SK-N-SH (cell line): Measurements from ENCODE around the gene TBX21. TPM values are rescaled to one million over a fixed set of nuclear protein-coding genes. Genes with fewer than 3 reads are reported as not detected.

ENCODE experiments used
- CTCF ChIA-PET: fragments of 300-600, 350-600 bp; formaldehyde crosslinking; extraction: SDS; loops from one replicate; lab custom pipeline; 2021; lab: Yijun Ruan, JAX
- POLR2A ChIA-PET: fragments of 350-600 bp; sonication (Branson Sonifier 250); formaldehyde crosslinking; extraction: SDS; loops from one replicate; lab custom pipeline; 2020; ENCODE audit warnings: antibody characterized with exemption, inconsistent platforms; lab: Yijun Ruan, JAX
- DNase-seq: peaks from one replicate; pipeline ENCODE4 v3.0.0; 2012
- H2AFZ ChIP-seq: fragments of 200-600 bp; sonication (generic); 2 replicates; pipeline ENCODE4 v1.8.1; 2016; ENCODE audit warnings: antibody characterized with exemption, mild to moderate bottlenecking, low read depth
- H3F3A ChIP-seq: fragments of 200-600 bp; sonication (generic); replicated peaks from 2 replicates; pipeline ENCODE3; 2016; ENCODE audit warnings: antibody characterized with exemption, mild to moderate bottlenecking; ENCODE audit not compliant: insufficient read depth
- H3K27ac ChIP-seq, 2 experiments: fragments of 200-500 bp in 1 of 2; fragments of 200-600 bp in 1 of 2; sonication (Bioruptor generic) in 1 of 2; sonication (generic), shearing (Covaris generic) in 1 of 2; 2 replicates each; pipeline versions ENCODE4 v1.5.1 to v1.6.1; 2014 to 2016; ENCODE audit warnings: low read depth in 2 of 2, inconsistent platforms in 1 of 2, low read length in 1 of 2, mild to moderate bottlenecking in 1 of 2, mixed read lengths in 1 of 2
- H3K27me3 ChIP-seq: fragments of 200-600 bp; sonication (generic), shearing (Covaris generic); 2 replicates; pipeline ENCODE4 v1.6.1; 2016; ENCODE audit warnings: mixed run types; ENCODE audit not compliant: insufficient read depth
- H3K36me3 ChIP-seq, 2 experiments: fragments of 200-500 bp in 1 of 2; fragments of 200-600 bp in 1 of 2; sonication (Bioruptor generic) in 1 of 2; sonication (generic) in 1 of 2; replicated peaks in 1 of 2; 2 replicates each; pipeline versions ENCODE3 to v1.5.1; 2014 to 2016; ENCODE audit warnings: low read length in 1 of 2, mild to moderate bottlenecking in 1 of 2; ENCODE audit not compliant: insufficient read depth in 2 of 2, control insufficient read depth in 1 of 2
- H3K4me1 ChIP-seq, 2 experiments: fragments of 200-500 bp in 1 of 2; fragments of 200-600 bp in 1 of 2; sonication (Bioruptor generic) in 1 of 2; sonication (generic), shearing (Covaris generic) in 1 of 2; 2 replicates each; pipeline versions ENCODE4 v1.5.1 to v1.6.1; 2014 to 2016; ENCODE audit warnings: low read depth in 1 of 2, low read length in 1 of 2, mixed run types in 1 of 2; ENCODE audit not compliant: insufficient read depth in 2 of 2, control insufficient read depth in 1 of 2
- H3K4me2 ChIP-seq: fragments of 200-600 bp; sonication (generic), shearing (Covaris generic); 2 replicates; pipeline ENCODE4 v1.6.1; 2017; ENCODE audit warnings: mixed run types
- H3K4me3 ChIP-seq, 2 experiments: fragments of 200-500 bp in 1 of 2; fragments of 200-600 bp in 1 of 2; sonication (Bioruptor generic) in 1 of 2; sonication (generic), shearing (Covaris generic) in 1 of 2; 2 replicates each; pipeline versions ENCODE4 v1.5.1 to v1.8.1; 2014 to 2016; ENCODE audit warnings: low read depth in 2 of 2, inconsistent platforms in 1 of 2, low read length in 1 of 2, mild to moderate bottlenecking in 1 of 2, mixed read lengths in 1 of 2, moderate library complexity in 1 of 2
- H3K79me2 ChIP-seq: fragments of 200-600 bp; sonication (generic); 2 replicates; pipeline ENCODE4 v1.8.1; 2017; ENCODE audit warnings: mild to moderate bottlenecking; ENCODE audit not compliant: insufficient read depth
- H3K9ac ChIP-seq: fragments of 200-600 bp; sonication (generic); 2 replicates; pipeline ENCODE4 v1.6.1; 2017; ENCODE audit warnings: mixed run types
- H3K9me2 ChIP-seq: fragments of 200-600 bp; sonication (generic); 2 replicates; pipeline ENCODE4 v1.6.1; 2017; ENCODE audit warnings: mixed run types
- H3K9me3 ChIP-seq: fragments of 200-600 bp; sonication (generic); 2 replicates; pipeline ENCODE4 v1.6.1; 2017; ENCODE audit warnings: mixed run types, mild to moderate bottlenecking, moderate library complexity
- H4K20me1 ChIP-seq: fragments of 200-600 bp; sonication (generic); 2 replicates; pipeline ENCODE4 v1.6.1; 2017; ENCODE audit warnings: mild to moderate bottlenecking, mixed run types; ENCODE audit not compliant: insufficient read depth
- ELF1 ChIP-seq: IDR thresholded peaks from 2 replicates; pipeline ENCODE4 v1.4.0; 2012
- EZH2phosphoT487 ChIP-seq: fragments of 200-600 bp; sonication (generic); IDR thresholded peaks from 2 replicates; pipeline ENCODE4 v1.6.1; 2017; ENCODE audit warnings: low read depth, mixed run types, mild to moderate bottlenecking, antibody characterized with exemption, moderate library complexity, borderline replicate concordance
- FOSL2 ChIP-seq: IDR thresholded peaks from 2 replicates; pipeline ENCODE4 v1.4.0; 2012; ENCODE audit warnings: low read depth, mild to moderate bottlenecking, moderate library complexity, borderline replicate concordance
- FOXM1 ChIP-seq: IDR thresholded peaks from 2 replicates; pipeline ENCODE4 v1.4.0; 2012; ENCODE audit warnings: low read depth, mild to moderate bottlenecking
- GABPA ChIP-seq: IDR thresholded peaks from 2 replicates; pipeline ENCODE4 v1.4.0; 2012; ENCODE audit warnings: low read depth, mild to moderate bottlenecking
- GATA2 ChIP-seq: sonication (generic); formaldehyde crosslinking; IDR thresholded peaks from 2 replicates; pipeline ENCODE4 v1.5.0; 2020; ENCODE audit warnings: mild to moderate bottlenecking, missing genetic modification reagents
- MAX ChIP-seq: IDR thresholded peaks from 2 replicates; pipeline ENCODE4 v1.4.0; 2012; ENCODE audit warnings: low read depth
- MEF2A ChIP-seq: IDR thresholded peaks from 2 replicates; pipeline ENCODE4 v1.4.0; 2012; ENCODE audit warnings: low read depth, borderline replicate concordance
- MXI1 ChIP-seq: IDR thresholded peaks from 2 replicates; pipeline ENCODE4 v1.6.1; 2012; ENCODE audit warnings: mild to moderate bottlenecking, low read depth, low read length, improper control_type of control experiment
- NFIC ChIP-seq: IDR thresholded peaks from 2 replicates; pipeline ENCODE4 v1.4.0; 2012; ENCODE audit warnings: borderline replicate concordance
- NRF1 ChIP-seq: IDR thresholded peaks from 2 replicates; pipeline ENCODE4 v1.6.1; 2012; ENCODE audit warnings: low read depth, mild to moderate bottlenecking, low read length
- PBX3 ChIP-seq: IDR thresholded peaks from 2 replicates; pipeline ENCODE4; 2012
- RAD21 ChIP-seq: IDR thresholded peaks from 2 replicates; pipeline ENCODE4 v1.6.1; 2012; ENCODE audit warnings: mild to moderate bottlenecking, low read length
- RFX5 ChIP-seq: IDR thresholded peaks from 2 replicates; pipeline ENCODE4 v1.6.1; 2012; ENCODE audit warnings: mild to moderate bottlenecking, improper control_type of control experiment, low read length
- SIN3A ChIP-seq: IDR thresholded peaks from 2 replicates; pipeline ENCODE4 v1.6.1; 2012; ENCODE audit warnings: low read depth, mild to moderate bottlenecking, low read length, moderate library complexity, borderline replicate concordance
- TAF1 ChIP-seq: IDR thresholded peaks from 2 replicates; pipeline ENCODE4 v1.6.1; 2012; ENCODE audit warnings: low read depth, mild to moderate bottlenecking, low read length, moderate library complexity, borderline replicate concordance
- USF2 ChIP-seq: fragments of 150-350 bp; IDR thresholded peaks from 2 replicates; pipeline ENCODE4 v1.6.1; 2017; ENCODE audit warnings: antibody characterized with exemption, low read length, low read depth, borderline replicate concordance
- YY1 ChIP-seq: IDR thresholded peaks from 2 replicates; pipeline ENCODE4 v1.4.0; 2012; ENCODE audit warnings: low read depth, mild to moderate bottlenecking
- WGBS: methylation state at CpG from one replicate; pipeline ENCODE4 v1.1.6; 2017; ENCODE audit warnings: low lambda C conversion rate; 5-methylcytosine and 5-hydroxymethylcytosine counted together
- polyA plus RNA-seq, 3 experiments: library from polyadenylated mRNA; depleted of rRNA; stranded (reverse); fragments of >200 nt; gene quantifications; 2 replicates each; pipeline ENCODE4 v1.2.3, GENCODE V29; 2012
- TF ChIP-seq, protein P1 (sequence below): IDR thresholded peaks from 2 replicates; pipeline ENCODE4 v1.4.0; 2012; ENCODE audit warnings: low read depth, borderline replicate concordance
- TF ChIP-seq, protein P2 (sequence below): IDR thresholded peaks from 2 replicates; pipeline ENCODE4 v1.4.0; 2012; ENCODE audit warnings: low read depth, borderline replicate concordance

The TBX21 gene
- polyA plus RNA-seq, 1 of the 3 experiments (the other 2 are of a cell fraction) = not detected

GRCh38 chr17:47727704-47728036, 5.4 kb upstream of the TBX21 start:
- Histone ChIP-seq H4K20me1 (0 out of 2 replicates have a peak, but pooled peaks cover 5% of the 10 kb centered on the region), H3F3A (peaks cover 6% of the 10 kb centered on the region), H2AFZ (no peak overlapping the region), H3K79me2 (no peaks in the 10 kb centered on the region), H3K9ac (no peak overlapping the region), H3K9me2 (no peaks in the 10 kb centered on the region), H3K4me3 (no peak overlapping the region), H3K4me1 (peaks cover 0 to 27% of the 10 kb centered on the region in 2 experiments; a peak in 1 of 4 replicates), H3K36me3 (no peaks in the 10 kb centered on the region), H3K4me2 (no peak overlapping the region), H3K9me3 (no peaks in the 10 kb centered on the region), H3K27ac (no peak overlapping the region), H3K27me3 (peaks cover 80% of the 10 kb centered on the region)
- ChIA-PET CTCF (interaction anchor here (0.5 to 9.9 kb wide), 13 partner anchors 8 to 77 kb away, joined by 3 to 109 read pairs (median 4); no protein-coding TSS in a partner anchor), POLR2A (interaction anchor here (1.2 kb wide), 1 partner anchor 77 kb away, joined by 3 read pairs; no protein-coding TSS in a partner anchor)
- DNase-seq = no peak
- 61% methylated on average over 8 of the region's 9 CpGs for WGBS
- TF ChIP-seq GATA2 (CRISPR knock-in tag) = peak; percentile 3; the same call in 1 of the 2 replicates
- no peak for TF ChIP-seq MAX
- TF ChIP-seq, all 33 proteins: peak for 1

GRCh38 chr17:47728214-47728877, 4.7 kb upstream of the TBX21 start:
- H3K9ac ChIP-seq = no peak overlapping the region
- CTCF ChIA-PET = interaction anchor here (0.5 to 9.9 kb wide), 13 partner anchors 8 to 162 kb away, joined by 3 to 109 read pairs (median 3); no protein-coding TSS in a partner anchor
- TF ChIP-seq ELF1 (no peak), GABPA (no peak), GATA2 (CRISPR knock-in tag) (no peak), RAD21 (no peak), YY1 (no peak), TAF1 (no peak), FOSL2 (no peak), NRF1 (no peak), EZH2phosphoT487 (no peak), PBX3 (no peak), NFIC (no peak), RFX5 (no peak), SIN3A (no peak), FOXM1 (no peak), MEF2A (no peak), USF2 (no peak), MXI1 (no peak)
- TF ChIP-seq, protein P1, sequence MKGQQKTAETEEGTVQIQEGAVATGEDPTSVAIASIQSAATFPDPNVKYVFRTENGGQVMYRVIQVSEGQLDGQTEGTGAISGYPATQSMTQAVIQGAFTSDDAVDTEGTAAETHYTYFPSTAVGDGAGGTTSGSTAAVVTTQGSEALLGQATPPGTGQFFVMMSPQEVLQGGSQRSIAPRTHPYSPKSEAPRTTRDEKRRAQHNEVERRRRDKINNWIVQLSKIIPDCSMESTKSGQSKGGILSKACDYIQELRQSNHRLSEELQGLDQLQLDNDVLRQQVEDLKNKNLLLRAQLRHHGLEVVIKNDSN = no peak
- TF ChIP-seq, protein P2, sequence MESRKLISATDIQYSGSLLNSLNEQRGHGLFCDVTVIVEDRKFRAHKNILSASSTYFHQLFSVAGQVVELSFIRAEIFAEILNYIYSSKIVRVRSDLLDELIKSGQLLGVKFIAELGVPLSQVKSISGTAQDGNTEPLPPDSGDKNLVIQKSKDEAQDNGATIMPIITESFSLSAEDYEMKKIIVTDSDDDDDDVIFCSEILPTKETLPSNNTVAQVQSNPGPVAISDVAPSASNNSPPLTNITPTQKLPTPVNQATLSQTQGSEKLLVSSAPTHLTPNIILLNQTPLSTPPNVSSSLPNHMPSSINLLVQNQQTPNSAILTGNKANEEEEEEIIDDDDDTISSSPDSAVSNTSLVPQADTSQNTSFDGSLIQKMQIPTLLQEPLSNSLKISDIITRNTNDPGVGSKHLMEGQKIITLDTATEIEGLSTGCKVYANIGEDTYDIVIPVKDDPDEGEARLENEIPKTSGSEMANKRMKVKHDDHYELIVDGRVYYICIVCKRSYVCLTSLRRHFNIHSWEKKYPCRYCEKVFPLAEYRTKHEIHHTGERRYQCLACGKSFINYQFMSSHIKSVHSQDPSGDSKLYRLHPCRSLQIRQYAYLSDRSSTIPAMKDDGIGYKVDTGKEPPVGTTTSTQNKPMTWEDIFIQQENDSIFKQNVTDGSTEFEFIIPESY = no peak
- H4K20me1 ChIP-seq = 0 out of 2 replicates have a peak, but pooled peaks cover 6% of the 10 kb centered on the region
- POLR2A ChIA-PET = interaction anchor here (1.2 kb wide), 1 partner anchor 78 kb away, joined by 3 read pairs; no protein-coding TSS in a partner anchor
- WGBS = 72% methylated on average over 4 of the region's 4 CpGs
- H3K27ac ChIP-seq = no peak overlapping the region
- no peaks in the 10 kb centered on the region for H3K9me3 ChIP-seq
- H3K36me3 ChIP-seq = no peaks in the 10 kb centered on the region
- peaks cover 6% of the 10 kb centered on the region for H3F3A ChIP-seq
- no peak overlapping the region for H3K4me3 ChIP-seq
- H2AFZ ChIP-seq = no peak overlapping the region
- H3K79me2 ChIP-seq = no peaks in the 10 kb centered on the region
- H3K27me3 ChIP-seq = peaks cover 80% of the 10 kb centered on the region
- DNase-seq = no peak
- H3K4me1 ChIP-seq = peaks cover 0 to 30% of the 10 kb centered on the region in 2 experiments; a peak in 1 of 4 replicates
- no peaks in the 10 kb centered on the region for H3K9me2 ChIP-seq
- H3K4me2 ChIP-seq = no peak overlapping the region
